ENCODE measurements around the gene MKKS.

MKKS gene

DNA sequence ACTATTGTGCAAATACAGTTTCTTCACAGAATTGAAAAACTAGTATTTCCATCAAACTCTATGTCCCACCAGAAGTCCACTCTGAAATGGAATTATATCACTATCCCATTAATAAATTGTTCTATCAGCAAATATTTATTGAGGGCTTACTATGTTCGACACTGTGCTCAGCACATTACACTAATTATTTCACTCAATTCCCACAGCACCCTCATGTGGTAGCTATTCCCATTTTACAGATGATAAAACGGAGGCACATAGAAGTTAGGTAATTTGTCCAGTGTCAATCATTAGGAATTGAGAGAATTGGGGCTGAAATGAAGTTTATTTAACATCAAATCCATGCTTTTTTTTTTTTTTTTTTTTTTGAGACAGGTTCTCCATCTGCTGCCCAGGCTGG lies 52.5 kb downstream of the MKKS start:
- TF ChIP-seq, protein P1, sequence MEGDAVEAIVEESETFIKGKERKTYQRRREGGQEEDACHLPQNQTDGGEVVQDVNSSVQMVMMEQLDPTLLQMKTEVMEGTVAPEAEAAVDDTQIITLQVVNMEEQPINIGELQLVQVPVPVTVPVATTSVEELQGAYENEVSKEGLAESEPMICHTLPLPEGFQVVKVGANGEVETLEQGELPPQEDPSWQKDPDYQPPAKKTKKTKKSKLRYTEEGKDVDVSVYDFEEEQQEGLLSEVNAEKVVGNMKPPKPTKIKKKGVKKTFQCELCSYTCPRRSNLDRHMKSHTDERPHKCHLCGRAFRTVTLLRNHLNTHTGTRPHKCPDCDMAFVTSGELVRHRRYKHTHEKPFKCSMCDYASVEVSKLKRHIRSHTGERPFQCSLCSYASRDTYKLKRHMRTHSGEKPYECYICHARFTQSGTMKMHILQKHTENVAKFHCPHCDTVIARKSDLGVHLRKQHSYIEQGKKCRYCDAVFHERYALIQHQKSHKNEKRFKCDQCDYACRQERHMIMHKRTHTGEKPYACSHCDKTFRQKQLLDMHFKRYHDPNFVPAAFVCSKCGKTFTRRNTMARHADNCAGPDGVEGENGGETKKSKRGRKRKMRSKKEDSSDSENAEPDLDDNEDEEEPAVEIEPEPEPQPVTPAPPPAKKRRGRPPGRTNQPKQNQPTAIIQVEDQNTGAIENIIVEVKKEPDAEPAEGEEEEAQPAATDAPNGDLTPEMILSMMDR (conservative IDR thresholded peaks at IDR 0.05; ENCODE audit: low read depth, low read length), result no peak
- DNase-seq (ENCODE audit: low read depth), result no peak
- H3K4me3 ChIP-seq (ENCODE audit: low read length), result no peak overlapping the region

DNA sequence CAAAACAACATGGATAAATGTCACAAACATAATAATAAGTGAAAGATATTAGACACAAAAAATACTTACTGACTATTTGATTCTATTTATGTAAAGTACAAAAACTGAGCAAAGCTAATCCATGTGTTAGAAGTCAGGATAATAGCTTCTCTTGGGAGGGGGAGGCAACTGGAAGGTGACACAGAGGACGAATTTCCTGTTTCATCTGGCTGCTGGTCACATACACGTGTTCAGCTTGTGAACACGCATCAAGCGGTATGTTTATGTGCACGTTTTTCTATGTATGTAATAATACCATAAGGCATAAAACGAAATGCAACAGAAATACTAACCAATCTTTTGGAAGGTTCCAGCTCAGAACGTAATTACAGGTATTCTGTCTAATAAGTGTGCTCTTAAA lies 54.3 kb downstream of the MKKS start:
- no peak overlapping the region for H3K4me3 ChIP-seq (ENCODE audit: low read length)
- DNase-seq (ENCODE audit: low read depth), result no peak
- TF ChIP-seq, protein P1 (conservative IDR thresholded peaks at IDR 0.05; ENCODE audit: low read depth, low read length), result no peak

DNA sequence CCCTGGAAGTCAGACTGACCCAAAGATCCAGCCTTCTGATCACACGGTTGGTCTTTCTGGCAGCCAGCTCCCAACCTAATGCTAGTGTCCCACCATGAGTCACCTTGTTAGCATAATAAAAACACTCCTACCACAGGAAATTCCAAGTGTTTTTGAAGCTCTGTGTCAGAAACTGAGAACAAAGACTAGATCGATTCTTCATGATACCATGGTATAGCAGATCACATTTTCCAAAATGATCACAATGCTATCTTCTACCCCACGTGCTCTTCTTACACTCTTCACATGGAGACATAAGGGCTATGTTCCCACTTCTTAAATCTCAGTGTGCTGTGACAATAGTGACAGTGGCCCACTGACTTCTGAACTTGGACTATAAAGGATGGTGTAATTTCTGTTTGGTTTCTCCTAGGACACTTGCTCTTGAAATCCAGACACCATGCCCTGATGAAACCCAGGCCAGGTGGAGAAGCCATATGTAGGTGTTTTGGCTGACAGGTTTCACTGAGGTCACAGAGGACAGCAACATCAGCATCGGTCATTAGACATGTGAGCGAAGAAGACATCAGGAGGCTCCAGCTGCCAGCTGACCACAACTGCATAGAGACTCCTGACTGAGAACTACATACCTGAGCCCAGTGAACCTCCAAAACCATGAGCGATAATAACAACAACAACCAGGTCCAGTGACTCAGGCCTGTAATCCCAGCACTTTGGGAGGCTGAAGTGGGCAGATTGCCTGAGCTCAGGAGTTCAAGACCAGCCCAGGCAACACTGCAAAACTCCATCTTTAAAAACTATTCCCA lies 57.5 kb downstream of the MKKS start:
- no peak overlapping the region for H3K4me3 ChIP-seq (ENCODE audit: low read length)
- DNase-seq (ENCODE audit: low read depth), result no peak
- TF ChIP-seq, protein P1 (conservative IDR thresholded peaks at IDR 0.05; ENCODE audit: low read depth, low read length), result no peak

DNA sequence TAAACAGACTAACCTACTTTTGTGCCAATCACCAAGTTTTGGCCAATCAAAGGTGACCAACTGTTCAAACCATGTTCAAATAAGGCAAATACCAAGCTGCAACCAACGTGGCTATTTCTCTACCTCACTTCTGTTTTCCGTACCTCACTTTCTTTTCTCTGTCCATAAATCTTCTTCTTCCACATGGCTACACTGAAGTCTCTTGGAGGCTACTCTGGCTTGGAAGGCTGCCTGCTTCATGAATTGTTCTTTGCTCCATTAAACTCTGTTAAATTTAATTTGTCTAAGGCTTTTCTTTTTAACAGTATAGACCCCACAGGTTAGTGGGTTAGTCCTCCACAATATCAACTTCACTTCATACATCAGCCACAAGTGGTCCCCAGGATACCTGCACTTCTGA lies 58.8 kb downstream of the MKKS start:
- TF ChIP-seq, protein P1 (conservative IDR thresholded peaks at IDR 0.05; ENCODE audit: low read depth, low read length), result no peak
- no peak overlapping the region for H3K4me3 ChIP-seq (ENCODE audit: low read length)
- no peak for DNase-seq (ENCODE audit: low read depth)

DNA sequence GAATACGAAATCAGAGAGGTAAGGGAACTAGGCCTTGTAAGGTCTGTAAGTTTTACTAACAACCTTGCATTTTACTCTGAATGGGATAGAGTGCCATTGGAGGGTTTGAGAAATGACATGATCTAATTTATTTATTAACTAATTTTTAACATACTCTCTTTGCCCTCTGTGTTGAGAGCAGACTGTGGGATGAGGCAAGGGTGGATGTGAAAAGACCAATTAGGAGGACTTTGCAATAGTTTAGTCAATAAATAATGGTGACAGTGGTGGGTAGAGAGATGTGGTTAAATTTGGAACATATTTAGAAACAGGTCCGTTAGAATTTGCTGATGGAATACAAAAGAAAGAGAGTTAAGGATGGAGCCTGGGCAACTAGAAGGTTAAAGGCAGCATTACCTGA lies 60.0 kb downstream of the MKKS start:
- DNase-seq (ENCODE audit: low read depth), result no peak
- TF ChIP-seq, protein P1 (conservative IDR thresholded peaks at IDR 0.05; ENCODE audit: low read depth, low read length), result no peak
- H3K4me3 ChIP-seq (ENCODE audit: low read length), result no peak overlapping the region

DNA sequence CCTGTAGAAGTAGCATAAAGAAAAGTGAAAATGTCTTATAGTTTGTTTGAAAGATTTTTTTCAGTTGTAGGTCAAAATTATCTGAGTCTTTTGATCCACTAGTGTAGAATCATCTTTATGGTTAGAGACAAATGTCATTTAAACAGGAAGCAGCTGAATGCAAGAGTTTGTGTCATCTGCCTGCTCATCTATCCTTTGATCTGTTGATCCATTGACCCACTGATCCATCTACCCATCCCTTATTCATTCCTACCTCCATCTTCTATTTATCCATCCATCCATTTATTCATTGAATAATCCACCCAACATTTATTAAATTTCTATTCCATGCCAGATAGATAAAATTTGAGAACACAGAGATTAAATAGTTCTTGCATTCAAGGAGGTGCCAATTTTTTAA lies 62.6 kb downstream of the MKKS start:
- H3K4me3 ChIP-seq (ENCODE audit: low read length), result no peak overlapping the region
- TF ChIP-seq, protein P1 (conservative IDR thresholded peaks at IDR 0.05; ENCODE audit: low read depth, low read length), result no peak
- no peak for DNase-seq (ENCODE audit: low read depth)

Measured in retinal pigment epithelial cell (primary cell).